Measurements from ENCODE around the gene TPST1.
"Not testable (repeated sequence)": the region's sequence is repeated elsewhere in the genome, so short reads cannot be mapped to it uniquely, and the experiment has no call there.

TPST1 gene

GRCh38 chr7:66315192-66315591, 110.1 kb downstream of the TPST1 start:
- H3K4me3 ChIP-seq (ENCODE audit: severe bottlenecking), result no peak overlapping the region
- no peak overlapping the region for H3K27ac ChIP-seq (ENCODE audit: poor library complexity, severe bottlenecking)
- H3K27me3 ChIP-seq (ENCODE audit: insufficient read depth, poor library complexity, severe bottlenecking), result no peaks in the 10 kb centered on the region
- H3K36me3 ChIP-seq (ENCODE audit: low read depth), result no peaks in the 10 kb centered on the region
- no peak for DNase-seq (ENCODE audit: low spot score)
- H3K4me1 ChIP-seq (ENCODE audit: insufficient read depth, poor library complexity, severe bottlenecking), result no peaks in the 10 kb centered on the region
- H3K9me3 ChIP-seq (ENCODE audit: severe bottlenecking), result no peaks in the 10 kb centered on the region
- TF ChIP-seq CTCF (IDR thresholded peaks at IDR 0.05; ENCODE audit: poor library complexity, severe bottlenecking), result no peak
- ATAC-seq (ENCODE audit: low read depth), result no peak

- H3K9me3 ChIP-seq (ENCODE audit: severe bottlenecking), result no peaks in the 10 kb centered on the region
- ATAC-seq (ENCODE audit: low read depth) (no peak), DNase-seq (ENCODE audit: low spot score) (no peak)
- H3K27me3 ChIP-seq (ENCODE audit: insufficient read depth, poor library complexity, severe bottlenecking), result no peaks in the 10 kb centered on the region
- no peak for TF ChIP-seq CTCF (IDR thresholded peaks at IDR 0.05; ENCODE audit: poor library complexity, severe bottlenecking)
- H3K4me3 ChIP-seq (ENCODE audit: severe bottlenecking), result no peak overlapping the region
- H3K36me3 ChIP-seq (ENCODE audit: low read depth), result no peaks in the 10 kb centered on the region
- no peak overlapping the region for H3K27ac ChIP-seq (ENCODE audit: poor library complexity, severe bottlenecking)
- no peaks in the 10 kb centered on the region for H3K4me1 ChIP-seq (ENCODE audit: insufficient read depth, poor library complexity, severe bottlenecking)
Measured at GRCh38 chr7:66319407-66319979, 114.4 kb downstream of the TPST1 start.

- H3K9me3 ChIP-seq (ENCODE audit: severe bottlenecking), result no peaks in the 10 kb centered on the region
- no peaks in the 10 kb centered on the region for H3K27me3 ChIP-seq (ENCODE audit: insufficient read depth, poor library complexity, severe bottlenecking)
- no peaks in the 10 kb centered on the region for H3K36me3 ChIP-seq (ENCODE audit: low read depth)
- no peak for TF ChIP-seq CTCF (IDR thresholded peaks at IDR 0.05; ENCODE audit: poor library complexity, severe bottlenecking)
- ATAC-seq (ENCODE audit: low read depth) (no peak), DNase-seq (ENCODE audit: low spot score) (no peak)
- no peak overlapping the region for H3K4me3 ChIP-seq (ENCODE audit: severe bottlenecking)
- no peak overlapping the region for H3K27ac ChIP-seq (ENCODE audit: poor library complexity, severe bottlenecking)
- no peaks in the 10 kb centered on the region for H3K4me1 ChIP-seq (ENCODE audit: insufficient read depth, poor library complexity, severe bottlenecking)
Measured at GRCh38 chr7:66321283-66321682, 116.1 kb downstream of the TPST1 start.

- Histone ChIP-seq H3K4me3 (ENCODE audit: severe bottlenecking) (no peak overlapping the region), H3K4me1 (ENCODE audit: insufficient read depth, poor library complexity, severe bottlenecking) (peaks cover 8% of the 10 kb centered on the region), H3K27me3 (ENCODE audit: insufficient read depth, poor library complexity, severe bottlenecking) (no peaks in the 10 kb centered on the region), H3K27ac (ENCODE audit: poor library complexity, severe bottlenecking) (no peak overlapping the region), H3K9me3 (ENCODE audit: severe bottlenecking) (no peaks in the 10 kb centered on the region), H3K36me3 (ENCODE audit: low read depth) (no peaks in the 10 kb centered on the region)
- no peak for TF ChIP-seq CTCF (IDR thresholded peaks at IDR 0.05; ENCODE audit: poor library complexity, severe bottlenecking)
- ATAC-seq (ENCODE audit: low read depth) (no peak), DNase-seq (ENCODE audit: low spot score) (no peak)
Measured at GRCh38 chr7:66323114-66323796, 118.1 kb downstream of the TPST1 start.

GRCh38 chr7:66324985-66325384, 119.9 kb downstream of the TPST1 start:
- not testable (repeated sequence) for H3K4me1 ChIP-seq (ENCODE audit: insufficient read depth, poor library complexity, severe bottlenecking); DNase-seq (ENCODE audit: low spot score); H3K9me3 ChIP-seq (ENCODE audit: severe bottlenecking); H3K27me3 ChIP-seq (ENCODE audit: insufficient read depth, poor library complexity, severe bottlenecking); ATAC-seq (ENCODE audit: low read depth); H3K27ac ChIP-seq (ENCODE audit: poor library complexity, severe bottlenecking); H3K4me3 ChIP-seq (ENCODE audit: severe bottlenecking); H3K36me3 ChIP-seq (ENCODE audit: low read depth)

Measured in RWPE2 (cell line).